ENCODE results near the gene F2R. TPM values are rescaled to one million over a fixed set of nuclear protein-coding genes. Genes with fewer than 3 reads are reported as not detected.

The F2R gene
- total and polyA plus RNA-seq, 2 of the 4 experiments (the other 2 are of a cell fraction), result 85.7 to 147 TPM

DNA sequence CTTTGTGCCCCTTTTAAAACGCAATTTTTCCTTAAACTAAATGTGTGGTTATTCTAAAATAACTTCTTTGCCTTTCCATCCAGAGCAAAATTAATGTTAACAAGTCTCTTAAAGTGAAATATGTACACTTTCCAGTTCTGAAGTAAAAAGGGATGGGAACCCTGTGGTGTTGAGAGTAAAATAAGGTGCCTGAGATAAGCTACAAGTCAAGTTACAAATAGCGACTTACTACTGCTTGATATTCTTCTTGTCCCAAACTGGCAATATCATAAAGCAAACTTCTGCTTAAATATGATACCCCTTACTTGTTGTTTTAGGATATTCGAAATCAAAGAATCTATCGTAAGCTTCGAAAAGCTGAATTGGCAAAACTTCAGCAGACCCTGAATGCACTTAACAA lies 18.3 kb upstream of the F2R start:
- in situ Hi-C loops (cut with MboI; ENCODE audit: low sequenced_read_pairs) (no loop called here), dilution Hi-C loops (cut with HindIII; ENCODE audit: low sequenced_read_pairs, unreplicated experiment) (no loop called here), intact Hi-C loops (cut with micrococcal nuclease) (no loop called here)
- ChIA-PET CTCF (no interaction called here), POLR2A (ENCODE audit: unreplicated experiment) (no interaction called here)
- H3K9me3 ChIP-seq (ENCODE audit: control insufficient read depth, insufficient read depth, low read length), result no peaks in the 10 kb centered on the region
- H4K20me1 ChIP-seq (ENCODE audit: insufficient read depth, low read length), result no peaks in the 10 kb centered on the region
- H3K9ac ChIP-seq (ENCODE audit: low read depth, low read length), result no peak overlapping the region
- no peaks in the 10 kb centered on the region for H3K36me3 ChIP-seq (ENCODE audit: control insufficient read depth, insufficient read depth, low read length)
- no peak overlapping the region for H3K4me3 ChIP-seq (ENCODE audit: insufficient read depth, low read depth, low read length)
- no peaks in the 10 kb centered on the region for H3K27me3 ChIP-seq (ENCODE audit: control insufficient read depth, insufficient read depth, low read length)
- H3K4me2 ChIP-seq (ENCODE audit: low read depth, low read length), result no peak overlapping the region
- no peak overlapping the region for H3K56ac ChIP-seq (ENCODE audit: extremely low read depth, insufficient read depth, low read length)
- no peak overlapping the region for H3K23ac ChIP-seq (ENCODE audit: low read depth, low read length)
- BruUV-seq (replicated peaks), result no TSS peak
- no peak overlapping the region for H4K5ac ChIP-seq (ENCODE audit: low read depth, low read length)
- H2BK15ac ChIP-seq (ENCODE audit: low read depth, low read length), result no peak overlapping the region; the same call in 2 of the 3 replicates
- H2AK5ac ChIP-seq (ENCODE audit: low read depth, low read length), result no peak overlapping the region; the same call in 1 of the 2 replicates
- no peak for DNase-seq
- H3K27ac ChIP-seq (ENCODE audit: insufficient read depth, low read length), result no peak overlapping the region
- ATAC-seq (ENCODE audit: low read depth), result no peak
- H3K4me1 ChIP-seq (ENCODE audit: control insufficient read depth, insufficient read depth, low read length), result peaks cover 9% of the 10 kb centered on the region
- H2BK20ac ChIP-seq (ENCODE audit: low read depth, low read length), result peak overlapping the region; percentile 35; the same call in 1 of the 2 replicates
- H2BK5ac ChIP-seq (ENCODE audit: low read depth, low read length, poor library complexity, severe bottlenecking), result no peak overlapping the region
- H3K14ac ChIP-seq (replicated peaks; ENCODE audit: low read depth, low read length), result no peak overlapping the region
- H2AK9ac ChIP-seq (replicated peaks; ENCODE audit: low read depth, low read length, poor library complexity), result no peak overlapping the region
- no peak overlapping the region for H4K91ac ChIP-seq (ENCODE audit: insufficient read depth, low read depth, low read length)
- peak overlapping the region; percentile 35; the same call in 1 of the 2 replicates for H3K4ac ChIP-seq (ENCODE audit: low read depth, low read length)
- H4K8ac ChIP-seq (ENCODE audit: low read depth in 2 of 2, low read length in 2 of 2), result no peak overlapping the region
- no peak overlapping the region for H3K18ac ChIP-seq (ENCODE audit: low read depth, low read length)
- H2AFZ ChIP-seq (replicated peaks; ENCODE audit: low read length, poor library complexity), result no peak overlapping the region
- WGBS, 2 experiments (ENCODE audit: extremely low coverage in 2 of 2, insufficient read length in 1 of 2), result 100% methylated on average over 2 of the region's 5 CpGs; no CpG with 5 or more reads in 1 of the 2 experiments
- TF ChIP-seq BHLHE40 (IDR thresholded peaks at IDR 0.05; ENCODE audit: low read depth, low read length) (no peak), MAFK (IDR thresholded peaks at IDR 0.05; ENCODE audit: low read depth, low read length) (no peak), RAD21 (IDR thresholded peaks at IDR 0.05; ENCODE audit: low read length) (no peak), NFE2L2 (IDR thresholded peaks at IDR 0.05; ENCODE audit: low read depth, low read length) (no peak), POLR2A (IDR thresholded peaks at IDR 0.05; ENCODE audit: low read depth, low read length) (no peak), RCOR1 (IDR thresholded peaks at IDR 0.05; ENCODE audit: insufficient replicate concordance, low read length) (no peak), CEBPB (IDR thresholded peaks at IDR 0.05; ENCODE audit: low read depth, low read length) (no peak), MXI1 (IDR thresholded peaks at IDR 0.05; ENCODE audit: borderline replicate concordance, low read depth, low read length) (no peak), CHD1 (IDR thresholded peaks at IDR 0.05; ENCODE audit: low read depth, low read length) (no peak)
- TF ChIP-seq, protein P1, sequence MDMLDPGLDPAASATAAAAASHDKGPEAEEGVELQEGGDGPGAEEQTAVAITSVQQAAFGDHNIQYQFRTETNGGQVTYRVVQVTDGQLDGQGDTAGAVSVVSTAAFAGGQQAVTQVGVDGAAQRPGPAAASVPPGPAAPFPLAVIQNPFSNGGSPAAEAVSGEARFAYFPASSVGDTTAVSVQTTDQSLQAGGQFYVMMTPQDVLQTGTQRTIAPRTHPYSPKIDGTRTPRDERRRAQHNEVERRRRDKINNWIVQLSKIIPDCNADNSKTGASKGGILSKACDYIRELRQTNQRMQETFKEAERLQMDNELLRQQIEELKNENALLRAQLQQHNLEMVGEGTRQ (IDR thresholded peaks at IDR 0.05; ENCODE audit: low read depth, low read length), result no peak
- TF ChIP-seq, protein P2, sequence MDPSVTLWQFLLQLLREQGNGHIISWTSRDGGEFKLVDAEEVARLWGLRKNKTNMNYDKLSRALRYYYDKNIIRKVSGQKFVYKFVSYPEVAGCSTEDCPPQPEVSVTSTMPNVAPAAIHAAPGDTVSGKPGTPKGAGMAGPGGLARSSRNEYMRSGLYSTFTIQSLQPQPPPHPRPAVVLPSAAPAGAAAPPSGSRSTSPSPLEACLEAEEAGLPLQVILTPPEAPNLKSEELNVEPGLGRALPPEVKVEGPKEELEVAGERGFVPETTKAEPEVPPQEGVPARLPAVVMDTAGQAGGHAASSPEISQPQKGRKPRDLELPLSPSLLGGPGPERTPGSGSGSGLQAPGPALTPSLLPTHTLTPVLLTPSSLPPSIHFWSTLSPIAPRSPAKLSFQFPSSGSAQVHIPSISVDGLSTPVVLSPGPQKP (IDR thresholded peaks at IDR 0.05; ENCODE audit: borderline replicate concordance, low read depth, low read length), result no peak
- H3K9me1 ChIP-seq (ENCODE audit: insufficient read depth, low read length), result 0 out of 2 replicates have a peak, but pooled peaks cover 5% of the 10 kb centered on the region
- peaks cover 0 to 1% of the 10 kb centered on the region in 2 experiments; a peak in 2 of 4 replicates for H3K79me1 ChIP-seq (ENCODE audit: low read depth in 1 of 2, low read length in 2 of 2)
- H2BK120ac ChIP-seq (ENCODE audit: low read depth, low read length), result peak overlapping the region; percentile 11; the same call in 1 of the 2 replicates

Data from IMR-90 (cell line).